ENCODE measurements around the gene CLDN9.

- TF ChIP-seq CTCF (IDR thresholded peaks at IDR 0.05; ENCODE audit: poor library complexity) (no peak), EZH2 (IDR thresholded peaks at IDR 0.05; ENCODE audit: borderline replicate concordance) (no peak), EZH2phosphoT487 (IDR thresholded peaks at IDR 0.05; ENCODE audit: low read depth, severe bottlenecking, unreplicated experiment) (no peak)
Measured at GRCh38 chr16:3051009-3051408, 38.3 kb downstream of the CLDN9 start.
